Cardiac muscle cell (in vitro differentiated cells and primary cell): ENCODE measurements around the gene ENTREP1. TPM values are rescaled to one million over a fixed set of nuclear protein-coding genes. Genes with fewer than 3 reads are reported as not detected.

ENCODE experiments used
- DNase-seq, 2 donors: peaks; one replicate each; pipeline versions ENCODE4 v3.0.0 to v3.0.0-alpha.2; 2010 to 2017; ENCODE audit warnings: low read depth in 1 of 2, low spot score in 1 of 2
- H3K27ac ChIP-seq: fragments of 200-600 bp; sonication (generic); 2 replicates; pipeline ENCODE4 v1.5.1; 2016
- H3K27me3 ChIP-seq: fragments of 200-600 bp; sonication (generic); 2 replicates; pipeline ENCODE4 v1.6.0; 2016; ENCODE audit warnings: control low read depth
- H3K36me3 ChIP-seq: fragments of 200-600 bp; sonication (generic); 2 replicates; pipeline ENCODE4 v1.5.1; 2016; ENCODE audit warnings: control low read depth
- H3K4me1 ChIP-seq: fragments of 200-600 bp; sonication (generic); 2 replicates; pipeline ENCODE4 v1.8.1; 2017; ENCODE audit warnings: low read depth, mild to moderate bottlenecking, mixed run types
- H3K4me3 ChIP-seq: fragments of 200-600 bp; sonication (generic); 2 replicates; pipeline ENCODE4 v1.5.1; 2016; ENCODE audit warnings: mild to moderate bottlenecking
- H3K9me3 ChIP-seq: fragments of 200-600 bp; sonication (generic); 2 replicates; pipeline ENCODE4 v1.5.1; 2017; ENCODE audit warnings: low read depth, mild to moderate bottlenecking, control low read depth
- polyA plus RNA-seq: library from polyadenylated mRNA; unstranded; fragments of >200 nt; fragmentation: Nextera tagmentation; extraction: Ambion mirVana; gene quantifications from 2 replicates; pipeline ENCODE4 v1.2.1, GENCODE V29; 2016
- total RNA-seq: library from RNA; depleted of rRNA; stranded (reverse); fragments of >200 nt; gene quantifications from 2 replicates; pipeline ENCODE4 v1.2.3, GENCODE V29; 2016
- TF ChIP-seq, protein P1 (sequence below): IDR thresholded peaks from 2 replicates; pipeline ENCODE4 v1.5.1; 2012; ENCODE audit warnings: low read depth, mild to moderate bottlenecking, low read length

Gene ENTREP1
- total and polyA plus RNA-seq, 2 experiments from 2014 or later = 176 to 180 TPM

DNA sequence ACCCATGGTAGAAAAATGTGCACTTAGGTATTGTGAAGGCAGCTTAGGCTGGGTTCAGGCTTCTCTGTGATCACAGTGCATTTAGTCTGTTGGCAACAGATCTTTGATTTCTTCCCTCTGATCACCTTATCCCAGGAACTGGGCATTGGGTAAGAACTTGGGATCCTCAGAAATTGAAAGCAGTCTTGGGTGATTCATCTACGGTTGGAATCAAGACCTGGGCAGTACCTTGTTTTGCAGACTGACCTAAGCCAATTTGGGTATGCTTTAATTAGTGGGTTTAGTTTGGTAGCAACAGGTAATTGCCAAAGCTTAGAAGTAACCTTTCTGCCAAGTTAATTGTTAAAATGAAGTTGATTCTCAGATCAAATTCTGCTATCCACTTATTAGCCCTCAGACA, 17.8 kb downstream of the ENTREP1 start:
- H3K27ac ChIP-seq = peak overlapping the region; percentile 59
- H3K27me3 ChIP-seq = no peaks in the 10 kb centered on the region
- no peaks in the 10 kb centered on the region for H3K9me3 ChIP-seq
- DNase-seq = no peak
- H3K4me1 ChIP-seq = peaks cover 41% of the 10 kb centered on the region
- no peak overlapping the region for H3K4me3 ChIP-seq
- peaks cover 27% of the 10 kb centered on the region for H3K36me3 ChIP-seq
- TF ChIP-seq, protein P1, sequence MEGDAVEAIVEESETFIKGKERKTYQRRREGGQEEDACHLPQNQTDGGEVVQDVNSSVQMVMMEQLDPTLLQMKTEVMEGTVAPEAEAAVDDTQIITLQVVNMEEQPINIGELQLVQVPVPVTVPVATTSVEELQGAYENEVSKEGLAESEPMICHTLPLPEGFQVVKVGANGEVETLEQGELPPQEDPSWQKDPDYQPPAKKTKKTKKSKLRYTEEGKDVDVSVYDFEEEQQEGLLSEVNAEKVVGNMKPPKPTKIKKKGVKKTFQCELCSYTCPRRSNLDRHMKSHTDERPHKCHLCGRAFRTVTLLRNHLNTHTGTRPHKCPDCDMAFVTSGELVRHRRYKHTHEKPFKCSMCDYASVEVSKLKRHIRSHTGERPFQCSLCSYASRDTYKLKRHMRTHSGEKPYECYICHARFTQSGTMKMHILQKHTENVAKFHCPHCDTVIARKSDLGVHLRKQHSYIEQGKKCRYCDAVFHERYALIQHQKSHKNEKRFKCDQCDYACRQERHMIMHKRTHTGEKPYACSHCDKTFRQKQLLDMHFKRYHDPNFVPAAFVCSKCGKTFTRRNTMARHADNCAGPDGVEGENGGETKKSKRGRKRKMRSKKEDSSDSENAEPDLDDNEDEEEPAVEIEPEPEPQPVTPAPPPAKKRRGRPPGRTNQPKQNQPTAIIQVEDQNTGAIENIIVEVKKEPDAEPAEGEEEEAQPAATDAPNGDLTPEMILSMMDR = no peak

DNA sequence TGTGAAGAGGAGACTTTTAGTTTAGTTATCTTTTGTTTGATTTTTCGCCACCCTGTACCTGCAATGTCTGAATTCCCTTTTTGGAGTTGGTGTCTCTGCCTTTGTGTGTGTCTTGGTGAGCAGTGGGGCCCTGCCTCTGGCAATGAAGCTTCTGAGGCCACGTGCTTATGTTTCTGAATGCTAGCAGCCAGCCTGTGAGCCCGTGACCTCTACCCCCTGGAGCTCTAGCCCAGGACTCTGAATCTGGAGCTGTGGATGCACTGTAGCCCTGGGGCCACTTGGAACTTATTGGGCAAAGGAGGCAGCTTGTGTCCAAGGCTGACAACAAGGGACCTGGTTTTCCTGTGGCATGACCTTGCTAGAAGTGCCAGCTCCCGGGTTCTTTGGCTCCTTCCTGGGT, 19.4 kb downstream of the ENTREP1 start:
- Histone ChIP-seq H3K27ac (peak overlapping the region; percentile 48), H3K4me1 (peaks cover 32% of the 10 kb centered on the region), H3K36me3 (peaks cover 22% of the 10 kb centered on the region), H3K27me3 (no peaks in the 10 kb centered on the region), H3K9me3 (no peaks in the 10 kb centered on the region), H3K4me3 (no peak overlapping the region)
- no peak for DNase-seq
- TF ChIP-seq, protein P1 = no peak

DNA sequence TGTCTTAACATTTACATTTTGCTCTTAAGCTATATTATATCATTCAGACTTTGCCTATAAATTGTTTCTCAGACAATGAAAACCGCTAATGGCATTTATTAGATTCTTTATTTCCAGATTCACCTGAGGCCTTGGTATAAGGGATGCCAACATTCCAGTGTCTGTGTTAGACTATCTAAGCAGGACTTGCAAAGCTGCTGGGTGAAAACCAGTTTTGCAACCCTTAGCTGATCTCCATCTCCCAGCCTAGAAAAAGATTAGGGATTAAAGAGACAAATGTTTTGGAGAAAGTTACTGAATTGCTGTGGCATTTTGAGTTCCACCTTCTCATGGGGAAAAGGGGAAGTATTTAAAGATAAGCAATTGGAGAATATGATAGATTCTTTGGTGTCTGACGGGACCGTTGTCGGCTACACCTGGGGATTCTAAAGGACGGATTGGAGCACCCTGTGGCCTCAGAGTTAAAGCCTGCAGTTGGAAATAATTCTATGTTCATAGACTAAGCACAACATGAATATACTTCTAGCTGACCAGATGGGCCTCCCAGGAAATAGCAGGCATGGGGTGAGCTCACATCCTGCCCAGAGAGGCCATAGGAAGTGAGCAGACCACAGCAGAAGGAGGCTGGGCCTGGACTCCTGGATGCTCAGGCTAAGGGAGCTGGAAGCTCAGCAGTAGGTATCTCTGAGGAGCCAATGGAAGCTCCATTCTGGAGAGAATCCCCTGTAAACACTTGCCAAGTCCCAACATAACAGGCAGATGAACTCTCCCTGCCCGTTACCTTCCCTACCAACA, 21.8 kb downstream of the ENTREP1 start:
- Histone ChIP-seq H3K27me3 (no peaks in the 10 kb centered on the region), H3K27ac (peak overlapping the region; percentile 64), H3K36me3 (peaks cover 18% of the 10 kb centered on the region), H3K9me3 (no peaks in the 10 kb centered on the region), H3K4me3 (no peak overlapping the region), H3K4me1 (peaks cover 20% of the 10 kb centered on the region)
- TF ChIP-seq, protein P1 = no peak
- peak in 1 of 2 donors; percentile 17 for DNase-seq

DNA sequence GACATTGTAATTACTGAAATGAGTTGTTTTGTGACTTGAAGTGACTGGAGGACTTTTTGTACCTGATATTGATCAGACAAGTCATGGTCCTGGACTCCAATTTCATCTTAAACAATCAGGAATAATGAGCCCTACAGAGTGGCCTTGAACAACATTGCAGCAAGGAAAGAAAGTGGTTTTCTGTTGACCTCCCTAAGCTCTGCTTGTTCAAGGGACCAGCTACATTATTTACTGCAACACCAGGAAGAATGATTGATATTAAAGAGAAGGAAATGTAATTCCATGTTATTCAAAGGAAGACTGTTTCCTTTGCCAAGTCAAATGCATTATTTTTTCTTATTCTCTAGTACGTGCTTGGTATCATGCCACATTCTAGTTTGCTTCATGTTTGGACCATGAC, 22.6 kb downstream of the ENTREP1 start:
- TF ChIP-seq, protein P1 = no peak
- H3K9me3 ChIP-seq = no peaks in the 10 kb centered on the region
- peaks cover 19% of the 10 kb centered on the region for H3K36me3 ChIP-seq
- H3K4me3 ChIP-seq = no peak overlapping the region
- peak overlapping the region; percentile 64 for H3K27ac ChIP-seq
- H3K27me3 ChIP-seq = no peaks in the 10 kb centered on the region
- no peak for DNase-seq
- peaks cover 14% of the 10 kb centered on the region for H3K4me1 ChIP-seq

DNA sequence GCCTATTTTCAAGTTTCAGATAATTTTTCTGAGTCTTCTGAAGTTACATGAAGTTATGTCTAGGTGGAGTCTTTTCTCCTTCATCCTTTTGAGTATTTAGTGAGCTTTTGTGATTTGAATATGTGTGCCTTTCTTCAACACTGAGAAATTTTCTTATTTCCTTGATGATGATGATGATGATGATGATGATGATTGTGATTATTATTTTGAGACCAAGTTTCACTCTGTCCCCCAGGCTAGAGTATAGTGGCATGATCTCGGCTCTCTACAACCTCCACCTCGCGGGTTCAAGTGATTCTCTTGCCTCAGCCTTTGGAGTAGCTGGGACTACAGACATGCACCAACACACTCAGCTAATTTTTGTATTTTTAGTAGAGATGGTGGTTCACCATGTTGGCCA, 26.2 kb downstream of the ENTREP1 start:
- Histone ChIP-seq H3K4me1 (no peaks in the 10 kb centered on the region), H3K27ac (no peak overlapping the region), H3K36me3 (peaks cover 32% of the 10 kb centered on the region), H3K4me3 (no peak overlapping the region), H3K9me3 (no peaks in the 10 kb centered on the region), H3K27me3 (no peaks in the 10 kb centered on the region)
- TF ChIP-seq, protein P1 = no peak
- no peak for DNase-seq
